Neural cell (in vitro differentiated cells): ENCODE results near the gene CCNDBP1. TPM values are rescaled to one million over a fixed set of nuclear protein-coding genes. Genes with fewer than 3 reads are reported as not detected.

Experiments
- H2AFZ ChIP-seq: fragments of 200-600, 300-800 bp; sonication (generic), shearing (Covaris generic); 2 replicates; pipeline ENCODE4 v1.6.0; 2014; ENCODE audit warnings: low read depth, mild to moderate bottlenecking, antibody characterized with exemption, low read length, moderate library complexity
- H3F3A ChIP-seq: fragments of 200-600 bp; shearing (Covaris generic); 2 replicates; pipeline ENCODE4 v1.6.1; 2016; ENCODE audit warnings: mild to moderate bottlenecking, moderate library complexity, mixed read lengths, antibody characterized with exemption, low read length; ENCODE audit not compliant: insufficient read depth, poor library complexity, severe bottlenecking
- H3K27ac ChIP-seq: fragments of 200-600, 300-800 bp; sonication (generic), shearing (Covaris generic); 2 replicates; pipeline ENCODE4 v1.5.1; 2014; ENCODE audit warnings: mild to moderate bottlenecking, low read length, moderate library complexity
- H3K27me3 ChIP-seq: fragments of 300-800, 200-600 bp; sonication (generic), shearing (Covaris generic); 2 replicates; pipeline ENCODE4 v1.6.0; 2014; ENCODE audit warnings: mild to moderate bottlenecking, low read depth, low read length, moderate library complexity; ENCODE audit not compliant: insufficient read depth
- H3K36me3 ChIP-seq: fragments of 300-800, 200-600 bp; sonication (generic), shearing (Covaris generic); 2 replicates; pipeline ENCODE4 v1.5.1; 2014; ENCODE audit warnings: mild to moderate bottlenecking, antibody characterized with exemption, low read length, moderate library complexity; ENCODE audit not compliant: insufficient read depth
- H3K4me2 ChIP-seq: fragments of 300-800, 200-600 bp; sonication (generic), shearing (Covaris generic); 2 replicates; pipeline ENCODE4 v1.6.0; 2014; ENCODE audit warnings: mild to moderate bottlenecking, low read length
- H3K4me3 ChIP-seq: fragments of 300-800, 200-600 bp; sonication (generic), shearing (Covaris generic); 2 replicates; pipeline ENCODE4 v1.5.1; 2014; ENCODE audit warnings: mild to moderate bottlenecking, low read length, moderate library complexity
- H3K79me2 ChIP-seq: fragments of 200-600 bp; shearing (Covaris generic); replicated peaks from 2 replicates; pipeline ENCODE4 v1.6.0; 2014; ENCODE audit warnings: mild to moderate bottlenecking, low read length, moderate library complexity; ENCODE audit not compliant: insufficient read depth
- H3K9ac ChIP-seq: fragments of 300-800, 200-600 bp; sonication (generic), shearing (Covaris generic); 2 replicates; pipeline ENCODE4 v1.6.1; 2016; ENCODE audit warnings: mild to moderate bottlenecking, low read length, mixed read lengths
- H3K9me2 ChIP-seq: fragments of 200-600 bp; shearing (Covaris generic); 2 replicates; pipeline ENCODE4 v1.6.1; 2016; ENCODE audit warnings: mild to moderate bottlenecking, low read length, mixed read lengths; ENCODE audit not compliant: insufficient read depth
- H3K9me3 ChIP-seq: fragments of 200-600, 300-800 bp; sonication (generic), shearing (Covaris generic); 2 replicates; pipeline ENCODE4 v1.6.1; 2016; ENCODE audit warnings: mild to moderate bottlenecking, mixed run types, low read length, moderate library complexity, mixed read lengths
- H4K20me1 ChIP-seq: fragments of 200-600 bp; shearing (Covaris generic); 2 replicates; pipeline ENCODE4 v1.6.1; 2016; ENCODE audit warnings: mild to moderate bottlenecking, mixed run types; ENCODE audit not compliant: insufficient read depth
- EP300 ChIP-seq: fragments of 450-650 bp; conservative IDR thresholded peaks from 2 replicates; pipeline ENCODE4 v1.6.1; 2014; ENCODE audit warnings: antibody characterized with exemption, mild to moderate bottlenecking, moderate library complexity; ENCODE audit not compliant: poor library complexity, severe bottlenecking
- EZH2 ChIP-seq: fragments of 200-600, 300-800 bp; shearing (Covaris generic), sonication (generic); IDR thresholded peaks from 2 replicates; pipeline ENCODE4 v1.6.1; 2014; ENCODE audit warnings: antibody characterized with exemption, low read length, borderline replicate concordance, mild to moderate bottlenecking; ENCODE audit not compliant: insufficient read depth, poor library complexity, severe bottlenecking
- MXI1 ChIP-seq: fragments of 450-650 bp; conservative IDR thresholded peaks from 2 replicates; pipeline ENCODE4 v1.6.1; 2014; ENCODE audit warnings: antibody characterized with exemption, mild to moderate bottlenecking; ENCODE audit not compliant: poor library complexity, severe bottlenecking
- POLR2AphosphoS5 ChIP-seq: IDR thresholded peaks from 2 replicates; pipeline ENCODE4 v1.6.1; 2012
- RAD21 ChIP-seq: fragments of 450-650 bp; conservative IDR thresholded peaks from 2 replicates; pipeline ENCODE4 v1.6.1; 2014; ENCODE audit warnings: antibody characterized with exemption, mild to moderate bottlenecking, moderate library complexity
- SMC3 ChIP-seq: fragments of 450-650 bp; conservative IDR thresholded peaks from 2 replicates; pipeline ENCODE4 v1.6.1; 2014; ENCODE audit warnings: antibody characterized with exemption, mild to moderate bottlenecking, moderate library complexity; ENCODE audit not compliant: poor library complexity
- TAF1 ChIP-seq: IDR thresholded peaks from 2 replicates; pipeline ENCODE4 v1.6.1; 2012; ENCODE audit warnings: low read depth
- polyA plus RNA-seq: library from polyadenylated mRNA; depleted of rRNA; stranded (reverse); fragments of >200 nt; gene quantifications from 2 replicates; pipeline ENCODE4 v1.2.3, GENCODE V29; 2014
- TF ChIP-seq, protein P1 (sequence below): fragments of 450-650 bp; IDR thresholded peaks from 2 replicates; pipeline ENCODE4 v1.5.1; 2014; ENCODE audit warnings: antibody characterized with exemption, mild to moderate bottlenecking, moderate library complexity; ENCODE audit not compliant: poor library complexity, severe bottlenecking
- TF ChIP-seq, protein P2 (sequence below): IDR thresholded peaks from 2 replicates; pipeline ENCODE4 v1.6.1; 2012; ENCODE audit warnings: borderline replicate concordance

Gene CCNDBP1
- polyA plus RNA-seq, 1 donor from 2014 or later = 67.6 TPM

DNA sequence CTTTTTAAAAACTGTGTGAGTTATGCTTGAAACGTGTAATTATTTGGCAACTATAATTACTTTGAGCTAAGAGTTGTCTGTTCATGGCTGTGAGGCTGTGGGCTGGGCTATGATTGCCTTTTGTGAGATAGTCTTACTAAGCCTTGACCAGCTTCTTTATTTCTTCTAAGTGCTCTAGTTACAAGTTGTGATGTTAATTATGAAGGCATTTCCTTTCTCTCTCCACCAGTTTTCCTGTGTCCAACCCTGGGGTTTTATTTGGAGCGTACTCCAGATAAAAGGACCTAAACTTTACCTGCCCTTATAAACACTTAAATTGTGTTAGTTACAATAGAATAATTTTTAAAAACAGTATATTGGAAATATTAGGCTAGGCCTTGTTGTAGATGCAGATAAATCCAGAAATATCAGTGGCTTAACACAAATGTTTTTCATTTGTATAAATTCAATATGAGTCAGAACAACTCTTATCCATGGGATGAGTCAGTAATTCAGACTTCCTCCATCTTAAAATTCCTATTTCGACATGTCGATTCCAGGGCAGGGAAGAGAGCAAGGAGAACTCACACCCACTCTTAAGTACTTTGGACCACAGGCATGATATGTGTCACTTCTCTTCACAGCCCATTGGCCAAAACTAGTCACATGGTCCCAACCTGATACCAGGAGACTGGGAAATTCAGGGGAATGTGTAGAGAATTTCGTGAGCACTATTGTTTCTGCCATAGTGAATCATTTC is 34.8 kb upstream of the CCNDBP1 start:
- no peak overlapping the region for H3K9ac ChIP-seq

DNA sequence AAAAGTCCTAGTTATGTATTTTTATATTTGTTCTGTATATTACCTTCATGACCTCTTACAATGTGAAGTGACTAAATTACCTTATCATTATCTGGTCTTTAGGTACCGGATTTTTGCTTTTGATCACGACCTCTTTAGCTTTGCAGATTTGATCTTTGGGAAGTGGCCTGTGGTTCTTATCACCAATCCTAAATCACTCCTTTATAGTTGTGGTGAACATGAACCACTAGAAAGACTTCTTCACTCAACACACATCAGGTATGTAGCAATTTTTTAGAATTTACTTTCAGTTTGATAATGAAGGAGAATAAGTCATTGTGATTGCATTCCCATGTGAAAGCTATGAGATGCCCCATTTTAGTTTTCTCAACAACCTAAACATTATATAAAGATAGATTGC is 33.5 kb upstream of the CCNDBP1 start:
- TF ChIP-seq TAF1 (no peak), SMC3 (no peak), EP300 (no peak), MXI1 (no peak), RAD21 (no peak), EZH2 (no peak), POLR2AphosphoS5 (no peak)
- TF ChIP-seq, protein P1, sequence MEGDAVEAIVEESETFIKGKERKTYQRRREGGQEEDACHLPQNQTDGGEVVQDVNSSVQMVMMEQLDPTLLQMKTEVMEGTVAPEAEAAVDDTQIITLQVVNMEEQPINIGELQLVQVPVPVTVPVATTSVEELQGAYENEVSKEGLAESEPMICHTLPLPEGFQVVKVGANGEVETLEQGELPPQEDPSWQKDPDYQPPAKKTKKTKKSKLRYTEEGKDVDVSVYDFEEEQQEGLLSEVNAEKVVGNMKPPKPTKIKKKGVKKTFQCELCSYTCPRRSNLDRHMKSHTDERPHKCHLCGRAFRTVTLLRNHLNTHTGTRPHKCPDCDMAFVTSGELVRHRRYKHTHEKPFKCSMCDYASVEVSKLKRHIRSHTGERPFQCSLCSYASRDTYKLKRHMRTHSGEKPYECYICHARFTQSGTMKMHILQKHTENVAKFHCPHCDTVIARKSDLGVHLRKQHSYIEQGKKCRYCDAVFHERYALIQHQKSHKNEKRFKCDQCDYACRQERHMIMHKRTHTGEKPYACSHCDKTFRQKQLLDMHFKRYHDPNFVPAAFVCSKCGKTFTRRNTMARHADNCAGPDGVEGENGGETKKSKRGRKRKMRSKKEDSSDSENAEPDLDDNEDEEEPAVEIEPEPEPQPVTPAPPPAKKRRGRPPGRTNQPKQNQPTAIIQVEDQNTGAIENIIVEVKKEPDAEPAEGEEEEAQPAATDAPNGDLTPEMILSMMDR = no peak
- TF ChIP-seq, protein P2, sequence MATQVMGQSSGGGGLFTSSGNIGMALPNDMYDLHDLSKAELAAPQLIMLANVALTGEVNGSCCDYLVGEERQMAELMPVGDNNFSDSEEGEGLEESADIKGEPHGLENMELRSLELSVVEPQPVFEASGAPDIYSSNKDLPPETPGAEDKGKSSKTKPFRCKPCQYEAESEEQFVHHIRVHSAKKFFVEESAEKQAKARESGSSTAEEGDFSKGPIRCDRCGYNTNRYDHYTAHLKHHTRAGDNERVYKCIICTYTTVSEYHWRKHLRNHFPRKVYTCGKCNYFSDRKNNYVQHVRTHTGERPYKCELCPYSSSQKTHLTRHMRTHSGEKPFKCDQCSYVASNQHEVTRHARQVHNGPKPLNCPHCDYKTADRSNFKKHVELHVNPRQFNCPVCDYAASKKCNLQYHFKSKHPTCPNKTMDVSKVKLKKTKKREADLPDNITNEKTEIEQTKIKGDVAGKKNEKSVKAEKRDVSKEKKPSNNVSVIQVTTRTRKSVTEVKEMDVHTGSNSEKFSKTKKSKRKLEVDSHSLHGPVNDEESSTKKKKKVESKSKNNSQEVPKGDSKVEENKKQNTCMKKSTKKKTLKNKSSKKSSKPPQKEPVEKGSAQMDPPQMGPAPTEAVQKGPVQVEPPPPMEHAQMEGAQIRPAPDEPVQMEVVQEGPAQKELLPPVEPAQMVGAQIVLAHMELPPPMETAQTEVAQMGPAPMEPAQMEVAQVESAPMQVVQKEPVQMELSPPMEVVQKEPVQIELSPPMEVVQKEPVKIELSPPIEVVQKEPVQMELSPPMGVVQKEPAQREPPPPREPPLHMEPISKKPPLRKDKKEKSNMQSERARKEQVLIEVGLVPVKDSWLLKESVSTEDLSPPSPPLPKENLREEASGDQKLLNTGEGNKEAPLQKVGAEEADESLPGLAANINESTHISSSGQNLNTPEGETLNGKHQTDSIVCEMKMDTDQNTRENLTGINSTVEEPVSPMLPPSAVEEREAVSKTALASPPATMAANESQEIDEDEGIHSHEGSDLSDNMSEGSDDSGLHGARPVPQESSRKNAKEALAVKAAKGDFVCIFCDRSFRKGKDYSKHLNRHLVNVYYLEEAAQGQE = no peak
- H3K4me3 ChIP-seq = no peak overlapping the region
- no peaks in the 10 kb centered on the region for H3K27me3 ChIP-seq

More for the DNA sequence above, 34.8 kb upstream of the CCNDBP1 start:
- no peaks in the 10 kb centered on the region for H3K27me3 ChIP-seq
- H2AFZ ChIP-seq = no peak overlapping the region
- no peak overlapping the region for H3K4me2 ChIP-seq
- no peak overlapping the region for H3K27ac ChIP-seq
- no peaks in the 10 kb centered on the region for H4K20me1 ChIP-seq
- no peak for TF ChIP-seq EP300
- TF ChIP-seq POLR2AphosphoS5 = no peak
- TF ChIP-seq, protein P1 = no peak
- TF ChIP-seq, protein P2 = no peak
- no peak for TF ChIP-seq RAD21
- no peak for TF ChIP-seq TAF1
- no peak for TF ChIP-seq SMC3
- TF ChIP-seq MXI1 = no peak
- TF ChIP-seq EZH2 = no peak
- no peaks in the 10 kb centered on the region for H3K79me2 ChIP-seq
- no peaks in the 10 kb centered on the region for H3K9me2 ChIP-seq
- no peaks in the 10 kb centered on the region for H3F3A ChIP-seq
- no peaks in the 10 kb centered on the region for H3K36me3 ChIP-seq
- no peak overlapping the region for H3K4me3 ChIP-seq
- H3K9me3 ChIP-seq = no peaks in the 10 kb centered on the region

More for the DNA sequence above, 33.5 kb upstream of the CCNDBP1 start:
- no peaks in the 10 kb centered on the region for H3K9me2 ChIP-seq
- no peak overlapping the region for H3K4me2 ChIP-seq
- no peak overlapping the region for H3K9ac ChIP-seq
- no peak overlapping the region for H2AFZ ChIP-seq
- H3K36me3 ChIP-seq = no peaks in the 10 kb centered on the region
- H3K27ac ChIP-seq = no peak overlapping the region
- no peaks in the 10 kb centered on the region for H3K9me3 ChIP-seq
- H4K20me1 ChIP-seq = no peaks in the 10 kb centered on the region
- H3F3A ChIP-seq = no peaks in the 10 kb centered on the region
- no peaks in the 10 kb centered on the region for H3K79me2 ChIP-seq
